Vagina (tissue), 2 donors: ENCODE data around the gene TXN2. TPM values are rescaled to one million over a fixed set of nuclear protein-coding genes. Genes with fewer than 3 reads are reported as not detected.

Experiments
- DNase-seq, 2 donors: peaks; one replicate each; pipeline ENCODE4 v3.0.0-alpha.2; 2017; ENCODE audit errors: extremely low spot score in 2 of 2
- H3K27ac ChIP-seq: fragments of 200-600 bp; sonication (generic); one replicate; pipeline ENCODE4 v1.5.1; 2019
- H3K27me3 ChIP-seq: fragments of 200-600 bp; sonication (generic); one replicate; pipeline ENCODE4 v1.5.1; 2019
- H3K36me3 ChIP-seq, 2 donors: fragments of 200-600 bp; sonication (generic); one replicate each; pipeline ENCODE4 v1.5.1; 2017 to 2019
- H3K4me1 ChIP-seq: fragments of 200-600 bp; sonication (generic); one replicate; pipeline ENCODE4 v1.5.1; 2019
- H3K4me3 ChIP-seq, 2 donors: fragments of 200-600 bp; sonication (generic); 1 replicate in 1 of 2; 2 replicates in 1 of 2; pipeline ENCODE4 v1.5.1; 2016 to 2019
- H3K9me3 ChIP-seq: fragments of 200-600 bp; sonication (generic); one replicate; pipeline ENCODE4 v1.5.1; 2019
- CTCF ChIP-seq, 3 experiments: fragments of 450-650 bp in 2 of 3; fragments of 200-600 bp in 1 of 3; sonication (generic) in 1 of 3; IDR thresholded peaks; one replicate each; pipeline ENCODE4 v1.5.1; 2017 to 2019; ENCODE audit warnings: antibody characterized with exemption in 3 of 3, mild to moderate bottlenecking in 2 of 3, moderate library complexity in 2 of 3
- POLR2A ChIP-seq, 2 donors: fragments of 450-650 bp; IDR thresholded peaks; one replicate each; pipeline ENCODE4 v1.6.1; 2017; ENCODE audit warnings: antibody characterized with exemption in 2 of 2, mild to moderate bottlenecking in 2 of 2, moderate library complexity in 2 of 2
- POLR2AphosphoS5 ChIP-seq, 2 donors: sonication (generic); formaldehyde crosslinking; IDR thresholded peaks; one replicate each; pipeline ENCODE4 v1.9.0; 2017; ENCODE audit warnings: antibody characterized with exemption in 2 of 2, mild to moderate bottlenecking in 2 of 2, low read depth in 1 of 2; ENCODE audit not compliant: insufficient read depth in 1 of 2
- intact Hi-C: fragments of 100-400 bp; cut with DNase I; formaldehyde crosslinking; loops from one replicate; pipeline ENCODE4 v1.15.1; 2023
- small RNA-seq: library from RNA; depleted of rRNA; stranded (forward); fragments of <200 nt; gene quantifications from one replicate; pipeline ENCODE3, GENCODE V24; 2016
- total RNA-seq: library from RNA; depleted of rRNA; stranded (reverse); fragments of >200 nt; gene quantifications from one replicate; pipeline ENCODE4 v1.2.3, GENCODE V29; 2016

Gene TXN2
- total RNA-seq, 1 donor from 2014 or later, result 46.9 TPM

GRCh38 chr22:36419912-36420882, 61.2 kb downstream of the TXN2 start:
- peak overlapping the region; percentile 28 to 30 for H3K4me3 ChIP-seq
- H3K9me3 ChIP-seq, result no peaks in the 10 kb centered on the region
- TF ChIP-seq POLR2A (IDR thresholded peaks at IDR 0.05) (no peak), CTCF (IDR thresholded peaks at IDR 0.05) (no peak), POLR2AphosphoS5 (IDR thresholded peaks at IDR 0.05; ENCODE audit: insufficient read depth in 1 of 2, low read depth in 1 of 2) (no peak)

GRCh38 chr22:36419177-36419911, 62.1 kb downstream of the TXN2 start:
- no peaks in the 10 kb centered on the region for H3K36me3 ChIP-seq
- intact Hi-C loops, result no loop called here
- peak overlapping the region; percentile 28 to 30 for H3K4me3 ChIP-seq
- peak overlapping the region; percentile 88 for H3K27ac ChIP-seq
- DNase-seq, result no peak
- H3K27me3 ChIP-seq, result no peaks in the 10 kb centered on the region
- peaks cover 24% of the 10 kb centered on the region for H3K4me1 ChIP-seq
- TF ChIP-seq POLR2AphosphoS5 (IDR thresholded peaks at IDR 0.05; ENCODE audit: insufficient read depth in 1 of 2, low read depth in 1 of 2) (peak; percentile 59 to 80), CTCF (IDR thresholded peaks at IDR 0.05) (no peak)
- H3K9me3 ChIP-seq, result no peaks in the 10 kb centered on the region

More at GRCh38 chr22:36419912-36420882, 61.2 kb downstream of the TXN2 start:
- Histone ChIP-seq H3K4me1 (peaks cover 24% of the 10 kb centered on the region), H3K36me3 (no peaks in the 10 kb centered on the region), H3K27ac (peak overlapping the region; percentile 88), H3K27me3 (no peaks in the 10 kb centered on the region)
- no peak for DNase-seq
- intact Hi-C loops, result no loop called here

GRCh38 chr22:36417281-36417686, 64.2 kb downstream of the TXN2 start:
- no peaks in the 10 kb centered on the region for H3K36me3 ChIP-seq
- peaks cover 24% of the 10 kb centered on the region for H3K4me1 ChIP-seq
- H3K27me3 ChIP-seq, result no peaks in the 10 kb centered on the region
- no peak for DNase-seq
- H3K4me3 ChIP-seq, result no peak overlapping the region
- H3K27ac ChIP-seq, result peak overlapping the region; percentile 1
- H3K9me3 ChIP-seq, result no peaks in the 10 kb centered on the region
- TF ChIP-seq CTCF (IDR thresholded peaks at IDR 0.05) (no peak), POLR2A (IDR thresholded peaks at IDR 0.05) (no peak), POLR2AphosphoS5 (IDR thresholded peaks at IDR 0.05; ENCODE audit: insufficient read depth in 1 of 2, low read depth in 1 of 2) (peak in 1 of 2 donors; percentile 57)
- intact Hi-C loops, result no loop called here

Small RNA genes within 50 kb of the gene (small RNA-seq; reads per million reads assigned to genes)
- gene RF00019, result not detected

Other genes starting within 250 kb of the TXN2 start
- 63.8 TPM for gene APOL2, start 242.1 kb downstream of the TXN2 start, total RNA-seq
- gene APOL1, start 228.5 kb downstream of the TXN2 start, total RNA-seq, result 28.5 TPM
- 333 TPM for gene MYH9, start 93.7 kb downstream of the TXN2 start, total RNA-seq
- gene FOXRED2, start 25.4 kb upstream of the TXN2 start, total RNA-seq, result 3.7 TPM
- gene EIF3D, start 47.5 kb upstream of the TXN2 start, total RNA-seq, result 266 TPM
- not detected for gene CACNG2, start 222.1 kb upstream of the TXN2 start, total RNA-seq